Skeletal muscle satellite cell (primary cell): ENCODE data around the gene LRP1B.
A peak's percentile ranks its signal among the peaks of the same experiment; 100 is the strongest.

Experiments used
- H3K27me3 ChIP-seq: 2 replicates; pipeline ENCODE4 v1.7.0; 2013; ENCODE audit warnings: low read length; ENCODE audit not compliant: control insufficient read depth, insufficient read depth
- H3K36me3 ChIP-seq: 2 replicates; pipeline ENCODE4 v1.7.0; 2013; ENCODE audit warnings: mild to moderate bottlenecking, control low read depth, low read length; ENCODE audit not compliant: insufficient read depth
- H3K4me1 ChIP-seq: 2 replicates; pipeline ENCODE4 v1.7.0; 2013; ENCODE audit warnings: low read length; ENCODE audit not compliant: control insufficient read depth, insufficient read depth
- H3K4me2 ChIP-seq: 2 replicates; pipeline ENCODE4 v1.7.0; 2013; ENCODE audit warnings: mild to moderate bottlenecking, low read length
- H3K4me3 ChIP-seq: 2 replicates; pipeline ENCODE4 v1.7.0; 2013; ENCODE audit warnings: low read length
- H3K9ac ChIP-seq: 2 replicates; pipeline ENCODE4 v1.7.0; 2013; ENCODE audit warnings: mild to moderate bottlenecking, low read depth, low read length, moderate library complexity
- H3K9me3 ChIP-seq: replicated peaks from 2 replicates; pipeline ENCODE4 v1.7.0; 2013; ENCODE audit warnings: mild to moderate bottlenecking, control low read depth, low read length

LRP1B gene

GRCh38 chr2:140895378-140895777, 1235.4 kb downstream of the LRP1B start:
- Histone ChIP-seq H3K4me1 (peaks cover 14% of the 10 kb centered on the region), H3K9me3 (no peaks in the 10 kb centered on the region), H3K9ac (no peak overlapping the region), H3K36me3 (no peaks in the 10 kb centered on the region), H3K4me2 (no peak overlapping the region), H3K27me3 (no peaks in the 10 kb centered on the region), H3K4me3 (no peak overlapping the region)

GRCh38 chr2:140893685-140894084, 1237.1 kb downstream of the LRP1B start:
- H3K4me1 ChIP-seq, result peaks cover 14% of the 10 kb centered on the region
- H3K9ac ChIP-seq, result peak overlapping the region; percentile 42
- no peaks in the 10 kb centered on the region for H3K27me3 ChIP-seq
- H3K9me3 ChIP-seq, result no peaks in the 10 kb centered on the region
- H3K36me3 ChIP-seq, result no peaks in the 10 kb centered on the region
- no peak overlapping the region for H3K4me2 ChIP-seq
- H3K4me3 ChIP-seq, result no peak overlapping the region

DNA sequence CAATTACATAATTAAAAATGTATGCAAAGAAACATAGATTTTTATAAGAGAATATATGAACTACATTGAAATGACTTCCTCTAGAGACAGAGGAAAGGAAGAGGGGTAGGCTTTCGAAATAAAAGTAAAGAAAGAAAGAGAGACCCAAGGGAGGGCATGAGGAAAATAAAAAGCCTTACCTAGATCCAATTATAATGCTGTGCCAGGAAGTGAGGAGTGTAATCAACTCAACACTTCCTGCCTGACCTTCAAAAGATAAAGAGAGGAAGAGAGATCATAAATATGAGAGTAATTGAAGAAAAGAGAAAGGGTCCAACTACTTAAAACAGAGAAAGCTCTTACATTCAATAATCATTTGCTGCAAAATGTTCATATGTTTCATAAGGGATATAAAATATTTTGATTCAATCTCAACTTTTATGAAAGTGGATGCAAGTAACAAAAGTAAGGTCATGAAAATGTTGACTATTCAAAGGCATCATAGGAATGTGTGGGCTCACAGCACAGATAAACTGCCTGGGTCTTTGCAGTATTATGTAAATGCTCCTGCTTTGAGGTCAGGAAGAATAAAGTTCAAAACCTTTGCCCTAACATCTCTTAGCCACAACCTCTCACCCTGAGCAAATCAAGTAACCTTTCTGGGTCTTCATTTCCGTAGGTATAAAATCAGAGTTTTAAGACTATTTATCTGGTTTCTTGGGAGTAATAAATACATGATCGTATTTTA, 1237.7 kb downstream of the LRP1B start:
- H3K9ac ChIP-seq, result no peak overlapping the region

GRCh38 chr2:140892436-140892835, 1238.4 kb downstream of the LRP1B start:
- no peak overlapping the region for H3K4me2 ChIP-seq
- no peak overlapping the region for H3K4me3 ChIP-seq
- no peaks in the 10 kb centered on the region for H3K27me3 ChIP-seq
- H3K36me3 ChIP-seq, result no peaks in the 10 kb centered on the region
- no peaks in the 10 kb centered on the region for H3K9me3 ChIP-seq
- peaks cover 14% of the 10 kb centered on the region for H3K4me1 ChIP-seq
- no peak overlapping the region for H3K9ac ChIP-seq

More for the DNA sequence above, 1237.7 kb downstream of the LRP1B start:
- H3K4me1 ChIP-seq, result peaks cover 14% of the 10 kb centered on the region
- H3K9me3 ChIP-seq, result no peaks in the 10 kb centered on the region
- no peaks in the 10 kb centered on the region for H3K36me3 ChIP-seq
- no peak overlapping the region for H3K4me3 ChIP-seq
- H3K27me3 ChIP-seq, result no peaks in the 10 kb centered on the region
- no peak overlapping the region for H3K4me2 ChIP-seq

- no peaks in the 10 kb centered on the region for H3K36me3 ChIP-seq
- no peak overlapping the region for H3K4me2 ChIP-seq
- no peak overlapping the region for H3K4me3 ChIP-seq
- H3K27me3 ChIP-seq, result no peaks in the 10 kb centered on the region
- H3K9ac ChIP-seq, result no peak overlapping the region
- H3K4me1 ChIP-seq, result peaks cover 14% of the 10 kb centered on the region
- H3K9me3 ChIP-seq, result no peaks in the 10 kb centered on the region
Observed at GRCh38 chr2:140891614-140892212, 1239.1 kb downstream of the LRP1B start.

DNA sequence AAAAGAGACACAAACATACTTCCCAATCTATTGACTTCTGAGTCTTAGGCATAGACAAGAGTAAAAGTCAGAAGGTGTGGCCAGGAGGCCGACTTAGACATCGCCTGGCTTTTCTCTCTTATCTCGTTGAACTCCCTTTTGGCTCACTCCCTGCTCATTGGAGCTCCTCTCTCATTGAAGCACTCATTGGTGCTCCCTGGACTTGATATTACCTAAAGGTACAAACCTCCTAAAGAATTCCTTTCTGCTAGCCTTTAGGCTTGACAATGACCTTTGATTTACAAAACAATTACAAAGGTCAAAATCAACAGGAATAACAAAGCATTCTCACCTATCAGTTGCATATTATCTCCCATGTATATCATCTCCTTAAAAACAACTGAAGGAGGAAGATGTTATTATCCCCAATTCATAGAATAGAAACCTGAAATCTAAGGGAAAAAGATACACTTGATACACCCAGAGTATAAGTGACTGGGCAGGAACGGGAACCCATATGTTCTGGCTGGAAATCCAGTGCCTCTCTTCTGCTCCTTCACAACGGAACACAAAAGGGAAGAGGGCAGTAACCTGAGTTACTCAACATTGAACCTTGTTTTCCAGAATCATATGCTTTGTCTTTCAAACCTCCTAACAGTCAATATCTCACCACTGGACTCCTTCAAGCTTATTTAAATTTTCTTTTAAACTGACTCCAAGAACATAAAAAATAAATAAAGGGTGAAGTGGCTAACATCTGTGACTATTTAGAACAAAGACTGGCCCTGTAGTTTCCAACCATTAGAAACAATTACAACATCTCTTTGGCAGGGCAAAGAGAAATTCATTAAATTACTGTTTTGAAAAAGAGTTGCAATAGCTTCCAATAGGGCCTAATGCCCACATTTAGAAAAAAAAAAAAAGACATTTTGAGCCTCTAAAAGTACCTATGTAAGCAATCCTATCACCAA, 1247.9 kb downstream of the LRP1B start:
- no peak overlapping the region for H3K4me2 ChIP-seq
- no peaks in the 10 kb centered on the region for H3K36me3 ChIP-seq
- no peaks in the 10 kb centered on the region for H3K27me3 ChIP-seq
- H3K4me1 ChIP-seq, result no peaks in the 10 kb centered on the region
- H3K4me3 ChIP-seq, result no peak overlapping the region
- no peaks in the 10 kb centered on the region for H3K9me3 ChIP-seq
- H3K9ac ChIP-seq, result no peak overlapping the region

DNA sequence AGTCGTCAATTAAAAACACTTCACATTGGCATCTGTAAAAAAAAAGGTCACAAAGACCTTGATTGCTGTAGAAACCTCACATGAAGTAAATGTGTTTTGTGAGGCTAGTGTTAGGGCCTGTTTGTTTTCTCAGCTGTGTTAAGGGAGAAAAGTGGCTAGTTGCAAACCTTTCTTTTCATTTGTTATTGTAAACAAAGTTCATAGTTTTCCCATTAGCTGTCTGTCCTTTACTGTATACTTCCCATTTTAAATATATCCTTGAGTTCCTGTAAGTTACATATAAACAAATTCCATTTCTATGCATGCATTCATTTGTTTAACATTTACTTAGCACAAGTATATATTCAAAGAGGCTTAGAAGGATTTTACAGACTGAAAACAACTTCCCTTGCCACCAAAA, 1250.2 kb downstream of the LRP1B start:
- Histone ChIP-seq H3K36me3 (no peaks in the 10 kb centered on the region), H3K4me1 (no peaks in the 10 kb centered on the region), H3K4me2 (no peak overlapping the region), H3K4me3 (no peak overlapping the region), H3K9me3 (no peaks in the 10 kb centered on the region), H3K27me3 (no peaks in the 10 kb centered on the region), H3K9ac (no peak overlapping the region)

GRCh38 chr2:140876015-140876414, 1254.8 kb downstream of the LRP1B start:
- no peak overlapping the region for H3K4me2 ChIP-seq

GRCh38 chr2:140873915-140874531, 1256.8 kb downstream of the LRP1B start:
- Histone ChIP-seq H3K4me3 (no peak overlapping the region), H3K27me3 (no peaks in the 10 kb centered on the region), H3K9me3 (no peaks in the 10 kb centered on the region), H3K4me1 (no peaks in the 10 kb centered on the region), H3K36me3 (no peaks in the 10 kb centered on the region), H3K9ac (no peak overlapping the region), H3K4me2 (no peak overlapping the region)

More at GRCh38 chr2:140876015-140876414, 1254.8 kb downstream of the LRP1B start:
- H3K27me3 ChIP-seq, result no peaks in the 10 kb centered on the region
- no peaks in the 10 kb centered on the region for H3K9me3 ChIP-seq
- no peaks in the 10 kb centered on the region for H3K4me1 ChIP-seq
- no peaks in the 10 kb centered on the region for H3K36me3 ChIP-seq
- H3K9ac ChIP-seq, result no peak overlapping the region
- H3K4me3 ChIP-seq, result no peak overlapping the region

GRCh38 chr2:140869925-140870324, 1260.9 kb downstream of the LRP1B start:
- Histone ChIP-seq H3K4me2 (no peak overlapping the region), H3K9ac (no peak overlapping the region), H3K4me1 (no peaks in the 10 kb centered on the region), H3K4me3 (no peak overlapping the region), H3K36me3 (no peaks in the 10 kb centered on the region), H3K27me3 (no peaks in the 10 kb centered on the region), H3K9me3 (no peaks in the 10 kb centered on the region)

DNA sequence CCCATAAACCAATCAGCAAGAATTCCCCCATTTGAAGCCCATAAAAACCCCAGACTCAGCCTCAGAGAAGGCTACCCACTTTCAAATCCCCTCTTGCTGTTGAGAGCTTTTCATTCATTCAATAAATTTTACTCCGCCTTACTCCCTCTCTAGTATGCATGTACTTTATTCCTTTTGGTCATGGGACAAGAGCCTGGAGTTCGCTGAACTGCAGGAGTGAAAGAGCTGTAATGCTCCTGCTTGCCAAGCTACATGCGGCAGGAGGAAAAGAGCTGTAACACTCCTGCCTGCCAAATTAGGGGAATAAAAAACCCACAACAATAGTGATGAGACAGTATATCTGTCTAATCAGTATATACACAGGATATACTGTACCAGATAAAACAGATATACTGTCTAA, 1261.7 kb downstream of the LRP1B start:
- no peaks in the 10 kb centered on the region for H3K4me1 ChIP-seq

More for the DNA sequence above, 1261.7 kb downstream of the LRP1B start:
- H3K36me3 ChIP-seq, result no peaks in the 10 kb centered on the region
- H3K4me3 ChIP-seq, result no peak overlapping the region
- no peak overlapping the region for H3K4me2 ChIP-seq
- H3K9me3 ChIP-seq, result no peaks in the 10 kb centered on the region
- no peak overlapping the region for H3K9ac ChIP-seq
- H3K27me3 ChIP-seq, result no peaks in the 10 kb centered on the region
